GM12878 (cell line): ENCODE results near the gene PLA2G6. TPM values are rescaled to one million over a fixed set of nuclear protein-coding genes. Genes with fewer than 3 reads are reported as not detected.

ENCODE experiments used
- ATF7 ChIP-seq: fragments of 450-650 bp; IDR thresholded peaks from 2 replicates; pipeline ENCODE4 v1.6.1; 2016; ENCODE audit warnings: low read depth, mild to moderate bottlenecking
- BHLHE40 ChIP-seq, 2 experiments: fragments of 450-650 bp in 1 of 2; IDR thresholded peaks; 2 replicates each; pipeline ENCODE4 v1.6.1; 2011 to 2017; ENCODE audit warnings: low read depth in 2 of 2, borderline replicate concordance in 1 of 2, improper control_type of control experiment in 1 of 2, low read length in 1 of 2, mild to moderate bottlenecking in 1 of 2
- CREB1 ChIP-seq: IDR thresholded peaks from 2 replicates; pipeline ENCODE4 v1.6.1; 2012; ENCODE audit warnings: low read depth, mild to moderate bottlenecking, inconsistent platforms
- CREM ChIP-seq: IDR thresholded peaks from 2 replicates; pipeline ENCODE4 v1.6.1; 2014; ENCODE audit warnings: antibody characterized with exemption, low read depth
- E2F4 ChIP-seq: IDR thresholded peaks from 2 replicates; pipeline ENCODE4 v1.6.1; 2012; ENCODE audit warnings: low read depth, low read length, improper control_type of control experiment
- ETV6 ChIP-seq, 2 experiments: fragments of 450-650 bp in 1 of 2; IDR thresholded peaks in 1 of 2; conservative IDR thresholded peaks in 1 of 2; 2 replicates each; pipeline ENCODE4 v1.6.1; 2014; ENCODE audit warnings: antibody characterized with exemption in 1 of 2, borderline replicate concordance in 1 of 2, low read depth in 1 of 2, mild to moderate bottlenecking in 1 of 2, moderate library complexity in 1 of 2
- EZH2 ChIP-seq: IDR thresholded peaks from 2 replicates; pipeline ENCODE4 v1.6.1; 2012; ENCODE audit warnings: low read depth, mild to moderate bottlenecking, control low read depth, inconsistent platforms, low read length, borderline replicate concordance; ENCODE audit not compliant: control insufficient read depth
- GATAD2B ChIP-seq: fragments of 450-650 bp; conservative IDR thresholded peaks from 2 replicates; pipeline ENCODE4 v1.6.1; 2017; ENCODE audit warnings: low read depth, mild to moderate bottlenecking, moderate library complexity
- IKZF1 ChIP-seq: fragments of 450-650 bp; conservative IDR thresholded peaks from 2 replicates; pipeline ENCODE4 v1.6.1; 2017; ENCODE audit warnings: antibody characterized with exemption, mild to moderate bottlenecking
- LARP7 ChIP-seq: fragments of 450-650 bp; IDR thresholded peaks from 2 replicates; pipeline ENCODE4 v1.6.1; 2017; ENCODE audit warnings: mild to moderate bottlenecking
- MEF2A ChIP-seq: IDR thresholded peaks from 2 replicates; pipeline ENCODE4 v1.6.1; 2011; ENCODE audit warnings: low read depth, mild to moderate bottlenecking, low read length, moderate library complexity; ENCODE audit not compliant: insufficient read depth
- NBN ChIP-seq: fragments of 450-650 bp; IDR thresholded peaks from 2 replicates; pipeline ENCODE4 v1.6.1; 2016
- NFIC ChIP-seq: IDR thresholded peaks from 2 replicates; pipeline ENCODE4 v1.6.1; 2012; ENCODE audit warnings: low read depth, mild to moderate bottlenecking, inconsistent platforms, low read length, moderate library complexity
- SIX5 ChIP-seq: IDR thresholded peaks from 2 replicates; pipeline ENCODE4 v1.6.1; 2011; ENCODE audit warnings: mild to moderate bottlenecking, low read depth, low read length, moderate library complexity; ENCODE audit not compliant: severe bottlenecking
- SMAD1 ChIP-seq: fragments of 450-650 bp; IDR thresholded peaks from 2 replicates; pipeline ENCODE4 v1.6.1; 2018; ENCODE audit warnings: mild to moderate bottlenecking, low read depth; ENCODE audit not compliant: partially characterized antibody
- SP1 ChIP-seq: IDR thresholded peaks from one replicate; pipeline ENCODE4 v1.6.1; 2011; ENCODE audit warnings: low read depth, low read length
- TARDBP ChIP-seq: IDR thresholded peaks from 2 replicates; pipeline ENCODE4 v1.6.1; 2016; ENCODE audit warnings: borderline replicate concordance
- TCF12 ChIP-seq: IDR thresholded peaks from 2 replicates; pipeline ENCODE4 v1.6.1; 2011; ENCODE audit warnings: low read depth, mild to moderate bottlenecking, low read length
- TCF3 ChIP-seq: IDR thresholded peaks from 2 replicates; pipeline ENCODE4 v1.6.1; 2012; ENCODE audit warnings: low read depth, mild to moderate bottlenecking, low read length, borderline replicate concordance; ENCODE audit not compliant: insufficient read depth
- ZBTB11 ChIP-seq: fragments of 450-650 bp; formaldehyde crosslinking; IDR thresholded peaks from 2 replicates; pipeline ENCODE4 v1.5.0; 2022; ENCODE audit warnings: mild to moderate bottlenecking, missing genetic modification characterization
- polyA plus RNA-seq, 11 experiments: library from polyadenylated mRNA; depleted of rRNA in 4 of 11; unstranded in 6 of 11; stranded (reverse) in 5 of 11; fragments of >200 nt; fragmentation: Nextera tagmentation in 4 of 11; fragmentation: Illumina TruSeq in 1 of 11; extraction: Ambion mirVana in 4 of 11; extraction: Trizol in 1 of 11; gene quantifications; 1 replicate in 1 of 11; 2 replicates in 10 of 11; pipeline versions ENCODE4 v1.2.1 to v1.2.3, GENCODE V29; 2011 to 2016; ENCODE audit warnings: inconsistent platforms in 2 of 11, missing spikeins in 2 of 11, low read depth in 1 of 11
- total RNA-seq, 4 experiments: library from RNA; depleted of rRNA in 3 of 4; stranded (reverse); fragments of >200 nt in 3 of 4; fragmentation: Illumina TruSeq in 1 of 4; extraction: Trizol in 1 of 4; gene quantifications; 2 replicates each; pipeline versions ENCODE4 v1.2.1 to v1.2.3, GENCODE V29; 2013 to 2021
- TF ChIP-seq, protein P1 (sequence below): IDR thresholded peaks from 2 replicates; pipeline ENCODE4 v1.6.1; 2011; ENCODE audit warnings: low read depth, low read length, improper control_type of control experiment, borderline replicate concordance
- TF ChIP-seq, protein P2 (sequence below): IDR thresholded peaks from 2 replicates; pipeline ENCODE4 v1.6.1; 2011; ENCODE audit warnings: low read depth, mild to moderate bottlenecking, low read length, moderate library complexity, borderline replicate concordance; ENCODE audit errors: extremely low read depth

The PLA2G6 gene
- total and polyA plus RNA-seq, 10 of the 15 experiments (the other 5 are each of a cell fraction or from before 2014, with no cell fraction given): 0.15 to 42.2 (median 15.8) TPM

- TF ChIP-seq ZBTB11 (CRISPR knock-in tag) (no peak), CREB1 (peak; percentile 86), ETV6 (conservative IDR thresholded peaks at IDR 0.05 in 1 of 2, IDR thresholded peaks at IDR 0.05 in 1 of 2; ENCODE audit: borderline replicate concordance in 1 of 2, low read depth in 1 of 2) (no peak), BHLHE40 (IDR thresholded peaks at IDR 0.05; ENCODE audit: borderline replicate concordance in 1 of 2, low read depth in 2 of 2, low read length in 1 of 2) (peak; percentile 83 to 84), SMAD1 (no peak), SIX5 (no peak), NFIC (no peak), CREM (peak; percentile 57; the same call in 1 of the 2 replicates), GATAD2B (no peak; the same call in 1 of the 2 replicates), TCF12 (no peak), E2F4 (no peak), SP1 (peak; percentile 18), EZH2 (no peak), TCF3 (no peak), LARP7 (no peak; the same call in 1 of the 2 replicates), TARDBP (no peak), IKZF1 (peak; percentile 72), MEF2A (no peak), ATF7 (peak; percentile 95), NBN (peak; percentile 80)
- TF ChIP-seq, protein P1, sequence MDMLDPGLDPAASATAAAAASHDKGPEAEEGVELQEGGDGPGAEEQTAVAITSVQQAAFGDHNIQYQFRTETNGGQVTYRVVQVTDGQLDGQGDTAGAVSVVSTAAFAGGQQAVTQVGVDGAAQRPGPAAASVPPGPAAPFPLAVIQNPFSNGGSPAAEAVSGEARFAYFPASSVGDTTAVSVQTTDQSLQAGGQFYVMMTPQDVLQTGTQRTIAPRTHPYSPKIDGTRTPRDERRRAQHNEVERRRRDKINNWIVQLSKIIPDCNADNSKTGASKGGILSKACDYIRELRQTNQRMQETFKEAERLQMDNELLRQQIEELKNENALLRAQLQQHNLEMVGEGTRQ: peak; percentile 23; the same call in 1 of the 2 replicates
- TF ChIP-seq, protein P2, sequence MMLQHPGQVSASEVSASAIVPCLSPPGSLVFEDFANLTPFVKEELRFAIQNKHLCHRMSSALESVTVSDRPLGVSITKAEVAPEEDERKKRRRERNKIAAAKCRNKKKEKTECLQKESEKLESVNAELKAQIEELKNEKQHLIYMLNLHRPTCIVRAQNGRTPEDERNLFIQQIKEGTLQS: 0 out of 2 replicates have a peak, but pooled peaks have one; percentile 18
These were observed 20.2 kb upstream of the PLA2G6 start, which contains the start of gene MAFF (continued) for GRCh38 chr22:38201711-38202436.
